IMR-90 (cell line): Measurements from ENCODE around the gene SMC4. TPM values are rescaled to one million over a fixed set of nuclear protein-coding genes. Genes with fewer than 3 reads are reported as not detected.

Experiments
- ATAC-seq: fragments of 200-7000 bp; cut with Tn5 transposase; 2 replicates; pipeline ENCODE4 v1.9.1; 2020; ENCODE audit warnings: low read depth, mild to moderate bottlenecking, moderate library complexity
- BruUV-seq: library from RNA; stranded (reverse); fragments of 400-500 nt; replicated peaks from 2 replicates; lab custom pipeline; 2021; lab: Mats Ljungman, UMichigan
- CTCF ChIA-PET: fragments of 300-600 bp; formaldehyde crosslinking; extraction: SDS; loops from one replicate; lab custom pipeline; 2021; ENCODE audit warnings: antibody characterized with exemption; lab: Yijun Ruan, JAX
- POLR2A ChIA-PET: fragments of 300-600 bp; sonication (Branson Sonifier 250); formaldehyde crosslinking; loops from one replicate; lab custom pipeline; 2022; ENCODE audit warnings: antibody characterized with exemption; ENCODE audit not compliant: unreplicated experiment; lab: Charles Lee
- DNase-seq: peaks from one replicate; pipeline ENCODE4 v3.0.0; 2013
- H2AFZ ChIP-seq: replicated peaks from 2 replicates; pipeline ENCODE3; 2013; ENCODE audit warnings: low read length, mild to moderate bottlenecking; ENCODE audit not compliant: poor library complexity
- H2AK5ac ChIP-seq: 2 replicates; pipeline ENCODE4 v1.6.1; 2013; ENCODE audit warnings: low read depth, low read length, inconsistent platforms
- H2AK9ac ChIP-seq: replicated peaks from 2 replicates; pipeline ENCODE3; 2013; ENCODE audit warnings: mild to moderate bottlenecking, low read depth, low read length, moderate library complexity; ENCODE audit not compliant: poor library complexity
- H2BK120ac ChIP-seq: 2 replicates; pipeline ENCODE4 v1.6.1; 2013; ENCODE audit warnings: low read depth, low read length, inconsistent platforms
- H2BK15ac ChIP-seq: 3 replicates; pipeline ENCODE4 v1.6.1; 2013; ENCODE audit warnings: low read depth, low read length, inconsistent platforms
- H2BK20ac ChIP-seq: 2 replicates; pipeline ENCODE4 v1.6.1; 2013; ENCODE audit warnings: low read depth, mild to moderate bottlenecking, inconsistent platforms, low read length, moderate library complexity
- H2BK5ac ChIP-seq: 2 replicates; pipeline ENCODE4 v1.6.1; 2013; ENCODE audit warnings: mild to moderate bottlenecking, low read depth, low read length, inconsistent platforms; ENCODE audit not compliant: poor library complexity, severe bottlenecking
- H3K14ac ChIP-seq: replicated peaks from 2 replicates; pipeline ENCODE4 v1.6.1; 2013; ENCODE audit warnings: low read depth, low read length, inconsistent platforms
- H3K18ac ChIP-seq: 2 replicates; pipeline ENCODE4 v1.6.1; 2013; ENCODE audit warnings: low read depth, low read length, control low read depth
- H3K23ac ChIP-seq: 2 replicates; pipeline ENCODE4 v1.6.1; 2013; ENCODE audit warnings: low read depth, low read length, inconsistent platforms
- H3K27ac ChIP-seq: 2 replicates; pipeline ENCODE4 v1.5.1; 2013; ENCODE audit warnings: mild to moderate bottlenecking, control low read depth, low read length; ENCODE audit not compliant: insufficient read depth
- H3K27me3 ChIP-seq: 2 replicates; pipeline ENCODE4 v1.6.1; 2013; ENCODE audit warnings: low read length; ENCODE audit not compliant: control insufficient read depth, insufficient read depth
- H3K36me3 ChIP-seq: 2 replicates; pipeline ENCODE4 v1.6.1; 2013; ENCODE audit warnings: low read length, mixed read lengths; ENCODE audit not compliant: control insufficient read depth, insufficient read depth
- H3K4ac ChIP-seq: 2 replicates; pipeline ENCODE4 v1.6.1; 2013; ENCODE audit warnings: low read depth, low read length, inconsistent platforms
- H3K4me1 ChIP-seq: 2 replicates; pipeline ENCODE4 v1.6.1; 2013; ENCODE audit warnings: low read length, mixed read lengths; ENCODE audit not compliant: control insufficient read depth, insufficient read depth
- H3K4me2 ChIP-seq: 2 replicates; pipeline ENCODE4 v1.6.1; 2013; ENCODE audit warnings: low read depth, mild to moderate bottlenecking, control low read depth, low read length, moderate library complexity
- H3K4me3 ChIP-seq: 2 replicates; pipeline ENCODE4 v1.5.1; 2013; ENCODE audit warnings: low read depth, mild to moderate bottlenecking, control low read depth, low read length, moderate library complexity; ENCODE audit not compliant: insufficient read depth
- H3K56ac ChIP-seq: 2 replicates; pipeline ENCODE4 v1.6.1; 2013; ENCODE audit warnings: low read length, inconsistent platforms; ENCODE audit not compliant: insufficient read depth; ENCODE audit errors: extremely low read depth
- H3K79me1 ChIP-seq, 2 experiments: 2 replicates each; pipeline ENCODE4 v1.6.1; 2013; ENCODE audit warnings: low read length in 2 of 2, inconsistent platforms in 1 of 2, low read depth in 1 of 2
- H3K9ac ChIP-seq: 2 replicates; pipeline ENCODE4 v1.6.1; 2013; ENCODE audit warnings: low read depth, low read length, control low read depth
- H3K9me1 ChIP-seq: 2 replicates; pipeline ENCODE4 v1.6.1; 2013; ENCODE audit warnings: low read length, inconsistent platforms; ENCODE audit not compliant: insufficient read depth
- H3K9me3 ChIP-seq: 2 replicates; pipeline ENCODE4 v1.6.1; 2013; ENCODE audit warnings: low read length; ENCODE audit not compliant: control insufficient read depth, insufficient read depth
- H4K20me1 ChIP-seq: 2 replicates; pipeline ENCODE4 v1.6.1; 2013; ENCODE audit warnings: low read length, inconsistent platforms; ENCODE audit not compliant: insufficient read depth
- H4K5ac ChIP-seq: 2 replicates; pipeline ENCODE4 v1.6.1; 2013; ENCODE audit warnings: mild to moderate bottlenecking, low read depth, low read length, control low read depth
- H4K8ac ChIP-seq, 2 experiments: 2 replicates each; pipeline ENCODE4 v1.6.1; 2013; ENCODE audit warnings: low read depth in 2 of 2, low read length in 2 of 2, control low read depth in 1 of 2, inconsistent platforms in 1 of 2
- H4K91ac ChIP-seq: 2 replicates; pipeline ENCODE4 v1.6.1; 2013; ENCODE audit warnings: low read depth, low read length, inconsistent platforms; ENCODE audit not compliant: insufficient read depth
- BHLHE40 ChIP-seq: fragments of 150-350 bp; IDR thresholded peaks from 2 replicates; pipeline ENCODE4 v1.6.1; 2016; ENCODE audit warnings: mild to moderate bottlenecking, low read depth, low read length
- CEBPB ChIP-seq: IDR thresholded peaks from 2 replicates; pipeline ENCODE4 v1.6.1; 2012; ENCODE audit warnings: low read depth, low read length, improper control_type of control experiment
- CHD1 ChIP-seq: IDR thresholded peaks from 2 replicates; pipeline ENCODE4 v1.6.1; 2012; ENCODE audit warnings: low read depth, low read length, improper control_type of control experiment
- CTCF ChIP-seq: conservative IDR thresholded peaks from 2 replicates; pipeline ENCODE4 v1.5.1; 2012; ENCODE audit warnings: mild to moderate bottlenecking, low read depth, low read length, improper control_type of control experiment
- ELK1 ChIP-seq: fragments of 150-350 bp; IDR thresholded peaks from 2 replicates; pipeline ENCODE4 v1.6.1; 2016; ENCODE audit warnings: low read depth, mild to moderate bottlenecking, low read length, moderate library complexity, borderline replicate concordance
- FOS ChIP-seq: fragments of 150-350 bp; IDR thresholded peaks from 2 replicates; pipeline ENCODE4 v1.6.1; 2016; ENCODE audit warnings: low read depth, low read length
- MAFK ChIP-seq: IDR thresholded peaks from 2 replicates; pipeline ENCODE4 v1.6.1; 2012; ENCODE audit warnings: low read depth, low read length, improper control_type of control experiment
- MAZ ChIP-seq: IDR thresholded peaks from 2 replicates; pipeline ENCODE4 v1.6.1; 2012; ENCODE audit warnings: low read depth, mild to moderate bottlenecking, low read length, improper control_type of control experiment, moderate library complexity, borderline replicate concordance
- MXI1 ChIP-seq: IDR thresholded peaks from 2 replicates; pipeline ENCODE4 v1.6.1; 2012; ENCODE audit warnings: low read depth, mild to moderate bottlenecking, low read length, moderate library complexity, borderline replicate concordance
- NFE2L2 ChIP-seq: fragments of 150-350 bp; IDR thresholded peaks from 2 replicates; pipeline ENCODE4 v1.6.1; 2016; ENCODE audit warnings: low read depth, mild to moderate bottlenecking, low read length
- POLR2A ChIP-seq: IDR thresholded peaks from 2 replicates; pipeline ENCODE4 v1.6.1; 2012; ENCODE audit warnings: mild to moderate bottlenecking, low read depth, low read length
- RAD21 ChIP-seq: IDR thresholded peaks from 2 replicates; pipeline ENCODE4 v1.6.1; 2012; ENCODE audit warnings: low read length, improper control_type of control experiment
- RCOR1 ChIP-seq: IDR thresholded peaks from 2 replicates; pipeline ENCODE4 v1.6.1; 2012; ENCODE audit warnings: mild to moderate bottlenecking, low read length, improper control_type of control experiment; ENCODE audit not compliant: insufficient replicate concordance
- RFX5 ChIP-seq: IDR thresholded peaks from 2 replicates; pipeline ENCODE4 v1.8.0; 2012; ENCODE audit warnings: low read depth, mild to moderate bottlenecking, low read length, moderate library complexity
- SMC3 ChIP-seq: fragments of 150-350 bp; IDR thresholded peaks from 2 replicates; pipeline ENCODE4 v1.6.1; 2016; ENCODE audit warnings: low read depth, mild to moderate bottlenecking, antibody characterized with exemption, low read length, moderate library complexity
- USF2 ChIP-seq: fragments of 150-350 bp; IDR thresholded peaks from 2 replicates; pipeline ENCODE4 v1.6.1; 2017; ENCODE audit warnings: mild to moderate bottlenecking, antibody characterized with exemption, low read length, low read depth
- WGBS, 2 experiments: methylation state at CpG; one replicate each; pipeline versions ENCODE4 v1.1.5 to v1.1.7; 2013; ENCODE audit warnings: missing lambda C conversion rate in 2 of 2; ENCODE audit not compliant: insufficient read length in 1 of 2; ENCODE audit errors: extremely low coverage in 2 of 2; 5-methylcytosine and 5-hydroxymethylcytosine counted together
- dilution Hi-C: fragments of 300-500 bp; cut with HindIII; formaldehyde crosslinking; loops from one replicate; pipeline ENCODE4 v1.14.3; 2018; ENCODE audit warnings: low sequenced_read_pairs; ENCODE audit not compliant: unreplicated experiment
- in situ Hi-C: fragments of 300-500 bp; cut with MboI; formaldehyde crosslinking; loops from 3 replicates; pipeline ENCODE4 v1.14.3; 2019; ENCODE audit warnings: low sequenced_read_pairs, inconsistent platforms, mixed read lengths
- intact Hi-C: fragments of 100-400 bp; cut with micrococcal nuclease; formaldehyde crosslinking; loops from 2 replicates; pipeline ENCODE4 v1.10.0; 2022
- polyA plus RNA-seq, 3 experiments: library from polyadenylated mRNA; depleted of rRNA; stranded (reverse); fragments of >200 nt; gene quantifications; 2 replicates each; pipeline ENCODE4 v1.2.3, GENCODE V29; 2012; ENCODE audit warnings: low replicate concordance in 1 of 3
- total RNA-seq: library from RNA; depleted of rRNA; stranded (reverse); fragments of >200 nt; gene quantifications from 2 replicates; pipeline ENCODE4 v1.2.3, GENCODE V29; 2012

Gene SMC4
- total and polyA plus RNA-seq, 2 of the 4 experiments (the other 2 are of a cell fraction) = 48.8 to 50.1 TPM

- CTCF ChIA-PET = interaction anchor here (0.6 kb wide), 1 partner anchor 25 kb away, joined by 4 read pairs; no protein-coding TSS in a partner anchor
- H3K18ac ChIP-seq = no peak overlapping the region
- no peak overlapping the region for H3K56ac ChIP-seq
- no peak overlapping the region for H3K9ac ChIP-seq
- H3K4me3 ChIP-seq = no peak overlapping the region
- peaks cover 20% of the 10 kb centered on the region for H3K4me1 ChIP-seq
- H3K36me3 ChIP-seq = no peaks in the 10 kb centered on the region
- DNase-seq (peak; percentile 31), ATAC-seq (no peak)
- no peak overlapping the region for H2BK5ac ChIP-seq
- H4K20me1 ChIP-seq = no peaks in the 10 kb centered on the region
- dilution Hi-C loops (no loop called here), in situ Hi-C loops (no loop called here), intact Hi-C loops (no loop called here)
- H3K4ac ChIP-seq = no peak overlapping the region
- H2BK120ac ChIP-seq = no peak overlapping the region
- no peaks in the 10 kb centered on the region for H3K27me3 ChIP-seq
- H4K5ac ChIP-seq = no peak overlapping the region
- WGBS, 2 experiments = no CpG with 5 or more reads among the region's 2 CpGs
- H3K9me3 ChIP-seq = peaks cover 3% of the 10 kb centered on the region; the same call in 1 of the 2 replicates
- H3K23ac ChIP-seq = no peak overlapping the region
- H3K27ac ChIP-seq = no peak overlapping the region
- no peak overlapping the region for H2AK5ac ChIP-seq
- H2AK9ac ChIP-seq = no peak overlapping the region
- no peak overlapping the region for H2BK20ac ChIP-seq
- H2BK15ac ChIP-seq = no peak overlapping the region
- TF ChIP-seq BHLHE40 (no peak), FOS (no peak), RCOR1 (no peak), CHD1 (no peak), SMC3 (no peak), NFE2L2 (no peak), MAFK (no peak), POLR2A (no peak), RFX5 (no peak), ELK1 (no peak), USF2 (no peak), RAD21 (no peak), CEBPB (no peak), CTCF (no peak), MXI1 (no peak), MAZ (no peak)
- H3K4me2 ChIP-seq = no peak overlapping the region
- POLR2A ChIA-PET = no interaction called here
- no peaks in the 10 kb centered on the region; a peak in 1 of 4 replicates for H3K79me1 ChIP-seq
- H4K91ac ChIP-seq = no peak overlapping the region
- no peak overlapping the region for H2AFZ ChIP-seq
- no peak overlapping the region for H4K8ac ChIP-seq
- no TSS peak for BruUV-seq
- peaks cover 15% of the 10 kb centered on the region for H3K9me1 ChIP-seq
- H3K14ac ChIP-seq = no peak overlapping the region
Observed at GRCh38 chr3:160475884-160476283, 76.4 kb downstream of the SMC4 start.
